ENCODE measurements around the gene AGBL4.
"Not testable (repeated sequence)": the region's sequence is repeated elsewhere in the genome, so short reads cannot be mapped to it uniquely, and the experiment has no call there.

Gene AGBL4

GRCh38 chr1:50023292-50024159, at the start of gene AGBL4:
Gene AGBL4 (minus strand): TSS chr1:50023954.
- DNase-seq = no peak

GRCh38 chr1:50066806-50067205, 43.1 kb upstream of the AGBL4 start:
- no peak for DNase-seq

DNA sequence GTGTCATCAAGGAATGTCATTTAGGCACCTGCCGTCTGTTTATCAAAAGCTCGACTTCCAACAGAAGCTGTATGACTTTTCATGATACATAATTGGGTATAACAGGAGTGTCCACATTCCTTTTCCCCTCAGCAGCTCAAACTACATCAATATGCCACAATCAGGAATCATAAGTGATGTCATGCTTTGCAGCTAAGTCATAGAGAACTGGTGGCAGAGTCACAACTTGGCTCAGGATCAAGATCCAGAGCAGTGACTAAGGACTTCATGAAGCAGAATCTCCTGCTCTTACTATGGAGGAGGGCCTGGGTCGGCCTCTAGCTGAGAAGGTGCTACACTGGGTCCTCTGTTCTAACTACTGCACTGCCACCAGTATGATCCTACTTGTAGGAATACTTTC, 36.5 kb upstream of the AGBL4 start:
- no peak for DNase-seq

- no peak for DNase-seq
Measured at GRCh38 chr1:50048791-50049190, 25.0 kb upstream of the AGBL4 start.

- DNase-seq = no peak
Measured at GRCh38 chr1:50047916-50048694, 24.4 kb upstream of the AGBL4 start.

- DNase-seq = no peak
Measured at GRCh38 chr1:50038237-50038809, 14.6 kb upstream of the AGBL4 start.

GRCh38 chr1:50027794-50028193, 4.0 kb upstream of the AGBL4 start:
- no peak for DNase-seq

GRCh38 chr1:49995734-49996133, 28.0 kb downstream of the AGBL4 start:
- no peak for DNase-seq

DNA sequence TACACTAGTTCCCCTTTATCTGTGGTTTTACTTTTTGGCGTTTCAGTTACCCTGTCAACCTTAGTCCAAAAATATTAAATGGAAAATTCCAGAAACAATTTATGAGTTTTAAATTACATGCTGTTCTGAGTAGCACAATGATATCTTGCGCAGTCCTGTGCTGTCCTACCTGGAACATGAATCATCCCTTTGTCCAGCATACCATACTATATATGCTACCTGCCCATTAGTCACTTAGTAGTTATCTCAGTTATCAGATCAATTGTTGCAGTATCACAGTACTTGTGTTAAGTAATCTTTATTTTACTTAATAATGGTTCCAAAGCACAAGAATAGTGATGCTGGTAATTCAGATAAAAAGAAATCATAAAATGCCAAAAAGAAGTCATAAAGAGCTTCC, 52.7 kb downstream of the AGBL4 start:
- no peak for DNase-seq

DNA sequence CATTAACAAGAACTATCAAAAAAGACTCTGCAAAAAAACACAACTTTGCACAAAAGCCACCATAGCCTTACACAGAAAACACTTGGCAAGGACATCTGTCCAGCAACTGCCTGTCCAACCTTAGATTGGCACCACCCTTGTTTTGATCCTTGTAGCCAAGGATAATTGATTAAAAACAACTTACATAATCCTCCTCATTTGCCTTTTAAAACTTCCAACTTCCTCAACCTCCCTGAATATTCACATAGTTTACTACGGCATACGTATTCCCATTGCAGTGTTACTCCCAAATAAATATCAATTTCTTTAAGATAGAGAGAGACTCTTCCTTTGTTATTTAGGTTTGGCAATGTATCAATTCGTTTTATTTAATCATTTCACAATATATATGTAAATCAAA, 72.4 kb downstream of the AGBL4 start:
- DNase-seq = no peak

DNA sequence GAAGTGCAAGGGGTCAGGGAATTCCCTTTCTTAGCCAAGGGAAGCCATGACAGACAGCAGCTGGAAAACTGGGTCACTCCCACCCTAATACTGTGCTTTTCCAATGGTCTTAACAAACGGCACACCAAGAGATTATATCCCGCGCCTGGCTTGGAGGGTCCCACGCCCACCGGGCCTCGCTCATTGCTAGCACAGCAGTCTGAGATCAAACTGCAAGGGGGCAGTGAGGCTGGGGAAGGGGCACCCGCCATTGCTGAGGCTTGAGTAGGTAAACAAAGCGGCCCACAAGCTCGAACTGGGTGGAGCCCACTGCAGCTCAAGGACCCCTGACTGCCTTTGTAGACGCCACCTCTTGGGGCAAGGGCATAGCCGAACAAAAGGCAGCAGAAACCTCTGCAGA, 108.5 kb downstream of the AGBL4 start:
- not testable (repeated sequence) for DNase-seq

GRCh38 chr1:49906365-49906764, 117.4 kb downstream of the AGBL4 start:
- DNase-seq = no peak

DNA sequence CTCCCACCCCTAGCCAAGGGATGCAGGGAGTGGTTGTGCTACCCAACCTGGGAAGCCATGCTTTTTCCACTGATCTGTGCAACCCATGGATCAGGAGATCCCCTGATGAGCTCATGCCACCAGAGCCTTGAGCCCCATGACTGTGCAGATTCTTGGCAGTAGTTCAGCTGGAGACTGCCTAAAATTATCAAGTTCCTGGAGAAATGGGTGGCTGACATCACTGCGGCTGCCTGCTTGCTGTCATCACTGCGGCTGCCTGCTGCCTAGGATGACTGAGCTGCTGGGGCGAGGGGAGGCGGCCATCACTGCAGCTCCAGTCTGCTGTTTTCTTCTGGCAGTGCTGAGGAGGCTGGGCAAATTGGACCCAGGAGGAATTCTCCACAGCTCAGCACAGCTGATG, 159.2 kb downstream of the AGBL4 start:
- DNase-seq = no peak

DNA sequence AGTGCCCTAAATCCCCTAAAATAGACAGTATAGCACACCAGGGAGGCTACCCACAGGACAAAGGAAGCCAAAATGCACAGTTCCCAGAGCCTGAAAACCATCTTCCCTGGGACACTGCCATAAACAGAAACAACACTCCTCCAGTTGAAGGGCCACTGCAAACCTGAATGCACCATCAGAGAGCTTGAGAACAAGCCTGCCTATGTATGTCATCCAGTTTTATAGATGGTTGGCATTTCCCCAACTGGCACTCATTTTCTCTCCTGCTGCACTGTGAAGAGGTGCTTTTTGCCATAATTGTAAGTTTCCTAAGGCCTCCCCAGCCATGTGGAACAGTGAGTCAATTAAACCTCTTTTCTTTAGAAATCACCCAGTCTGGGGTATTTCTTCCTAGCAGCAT, 169.0 kb downstream of the AGBL4 start:
- no peak for DNase-seq

- no peak for DNase-seq
Measured at GRCh38 chr1:49842596-49842995, 181.2 kb downstream of the AGBL4 start.

GRCh38 chr1:49841767-49842166, 182.0 kb downstream of the AGBL4 start:
- DNase-seq = no peak

DNA sequence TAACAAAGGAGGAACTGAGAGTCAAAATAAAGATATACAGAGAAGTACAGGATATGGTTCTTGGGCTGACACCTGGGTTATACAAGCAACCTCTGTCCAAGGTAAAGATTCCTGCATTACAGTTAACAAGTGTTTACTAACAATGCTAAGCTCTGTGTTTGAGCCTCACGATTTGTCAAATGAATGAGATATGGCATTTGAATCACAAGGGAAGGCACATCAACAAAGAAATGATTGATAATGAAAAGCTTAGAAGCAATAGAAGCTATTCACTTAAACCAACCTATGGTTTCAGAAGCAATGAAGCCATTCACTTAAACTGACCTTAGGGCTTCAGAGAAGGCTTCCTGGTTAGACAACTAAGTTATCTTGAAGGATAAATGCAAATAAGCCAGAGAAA, 199.5 kb downstream of the AGBL4 start:
- DNase-seq = no peak

DNA sequence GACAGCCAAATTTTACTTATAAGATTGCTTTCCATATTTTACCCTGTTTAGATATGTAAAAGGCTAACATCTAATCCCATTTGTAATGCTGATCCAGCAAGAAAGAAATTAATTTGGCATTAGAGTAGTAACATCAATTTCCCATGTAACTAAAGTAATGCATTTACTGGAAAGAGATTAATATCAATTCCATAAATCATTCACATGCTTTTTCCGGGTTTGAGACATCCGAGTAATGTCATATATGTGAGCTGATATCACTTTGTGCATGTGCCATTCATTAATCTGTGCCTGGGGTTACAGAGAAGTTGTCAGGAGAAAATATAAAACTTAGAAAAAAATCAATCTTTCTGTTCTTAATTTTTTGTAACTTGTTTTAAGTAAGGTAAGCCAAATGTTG, 206.1 kb downstream of the AGBL4 start:
- DNase-seq = no peak

- DNase-seq = not testable (repeated sequence)
Measured at GRCh38 chr1:49787013-49787412, 236.7 kb downstream of the AGBL4 start.

GRCh38 chr1:49765034-49765433, 258.7 kb downstream of the AGBL4 start:
- DNase-seq = no peak

- DNase-seq = not testable (repeated sequence)
Measured at GRCh38 chr1:49738118-49738517, 285.6 kb downstream of the AGBL4 start.

GRCh38 chr1:49728377-49728776, 295.4 kb downstream of the AGBL4 start:
- DNase-seq = no peak

GRCh38 chr1:49723662-49724061, 300.1 kb downstream of the AGBL4 start:
- no peak for DNase-seq

Data from MV-4-11 (cell line).